DND-41 (cell line): ENCODE measurements around the gene TNXB.

Experiments
- ATAC-seq: fragments of 200-7000 bp; cut with Tn5 transposase; 3 replicates; pipeline ENCODE4 v1.9.1; 2021; ENCODE audit warnings: low read depth; ENCODE audit not compliant: insufficient read depth
- DNase-seq: peaks from one replicate; pipeline ENCODE4 v3.0.0-alpha.2; 2020
- H2AFZ ChIP-seq: 2 replicates; pipeline ENCODE4 v1.6.0; 2012; ENCODE audit warnings: low read depth, low read length
- H3K27ac ChIP-seq: 2 replicates; pipeline ENCODE4 v1.5.1; 2012; ENCODE audit warnings: low read length, inconsistent platforms
- H3K27me3 ChIP-seq: fragments of 200-600 bp; sonication (generic); 2 replicates; pipeline ENCODE4 v1.6.0; 2012; ENCODE audit warnings: low read length, mild to moderate bottlenecking, inconsistent platforms; ENCODE audit not compliant: insufficient read depth, poor library complexity
- H3K36me3 ChIP-seq: 2 replicates; pipeline ENCODE4 v1.5.1; 2012; ENCODE audit warnings: low read length, inconsistent platforms; ENCODE audit not compliant: insufficient read depth
- H3K4me1 ChIP-seq: 2 replicates; pipeline ENCODE4 v1.5.1; 2012; ENCODE audit warnings: mild to moderate bottlenecking, low read length; ENCODE audit not compliant: insufficient read depth
- H3K4me2 ChIP-seq: 2 replicates; pipeline ENCODE4 v1.6.0; 2012; ENCODE audit warnings: mild to moderate bottlenecking, moderate library complexity, low read length, inconsistent platforms; ENCODE audit not compliant: insufficient read depth
- H3K4me3 ChIP-seq, 2 experiments: fragments of 200-600 bp in 1 of 2; shearing (Covaris generic) in 1 of 2; 2 replicates each; pipeline ENCODE4 v1.5.1; 2012 to 2016; ENCODE audit warnings: inconsistent platforms in 2 of 2, low read length in 2 of 2, mild to moderate bottlenecking in 2 of 2, low read depth in 1 of 2, moderate library complexity in 1 of 2
- H3K79me2 ChIP-seq: 2 replicates; pipeline ENCODE4 v1.6.0; 2012; ENCODE audit warnings: low read length, inconsistent platforms; ENCODE audit not compliant: insufficient read depth
- H3K9ac ChIP-seq: 2 replicates; pipeline ENCODE4 v1.6.0; 2012; ENCODE audit warnings: low read depth, mild to moderate bottlenecking, inconsistent platforms, low read length, moderate library complexity
- H3K9me3 ChIP-seq: 2 replicates; pipeline ENCODE4 v1.5.1; 2012; ENCODE audit warnings: low read length, moderate library complexity, mild to moderate bottlenecking, inconsistent platforms; ENCODE audit not compliant: insufficient read depth, severe bottlenecking
- H4K20me1 ChIP-seq: 2 replicates; pipeline ENCODE4 v1.6.0; 2012; ENCODE audit warnings: low read length; ENCODE audit not compliant: insufficient read depth
- EZH2 ChIP-seq: IDR thresholded peaks from 3 replicates; pipeline ENCODE4 v1.6.1; 2012; ENCODE audit warnings: borderline replicate concordance, low read depth, mild to moderate bottlenecking, moderate library complexity, low read length, inconsistent platforms; ENCODE audit not compliant: severe bottlenecking
- TF ChIP-seq, protein P1 (sequence below): IDR thresholded peaks from 2 replicates; pipeline ENCODE4 v1.5.1; 2012; ENCODE audit warnings: borderline replicate concordance, low read length, moderate library complexity, mild to moderate bottlenecking; ENCODE audit not compliant: poor library complexity, severe bottlenecking; ENCODE audit errors: extremely low read depth

TNXB gene

DNA sequence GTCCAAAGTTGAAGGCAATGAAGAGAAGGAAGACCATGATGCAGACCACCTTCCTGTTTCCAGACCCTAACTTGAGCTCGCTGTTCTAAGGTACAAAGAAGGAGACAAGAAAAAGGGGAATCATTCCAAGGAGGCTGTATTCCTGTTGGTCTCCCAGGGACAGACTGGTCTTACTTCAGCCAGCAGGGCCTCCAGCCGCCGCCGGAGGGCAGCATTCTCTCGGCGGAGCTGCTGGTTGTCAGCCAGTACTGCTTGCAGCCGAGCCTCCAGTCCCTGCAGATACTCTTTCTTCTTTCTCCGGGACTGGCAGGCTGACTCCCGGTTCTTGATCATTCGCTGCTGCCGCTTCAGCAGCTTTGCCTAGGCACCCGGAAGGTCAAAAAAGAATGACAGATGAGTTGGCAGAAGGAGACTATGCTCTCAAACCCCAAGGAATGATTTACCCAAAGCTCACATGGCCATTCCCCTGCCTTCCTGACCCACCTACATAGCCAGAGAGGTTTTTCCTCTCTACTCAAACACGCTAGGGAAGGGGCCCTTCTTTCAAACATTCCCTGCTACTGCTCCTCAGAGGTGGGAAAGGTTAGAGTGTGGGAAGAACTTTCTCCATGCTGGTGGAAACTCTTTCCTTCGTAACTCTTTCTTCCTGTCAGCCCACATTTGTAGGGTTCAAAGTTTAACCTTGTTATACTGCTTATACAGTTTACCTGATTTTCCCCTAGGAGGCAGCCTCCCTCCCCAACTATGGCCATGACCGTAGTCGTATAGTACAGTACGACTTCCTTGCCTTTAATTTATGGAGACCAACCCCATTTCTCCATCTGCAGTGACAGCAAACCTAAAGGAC is 9.9 kb upstream of the TNXB start:
- no peak overlapping the region for H3K9ac ChIP-seq
- no peaks in the 10 kb centered on the region for H3K4me1 ChIP-seq
- no peaks in the 10 kb centered on the region for H3K27me3 ChIP-seq
- ATAC-seq (peak; percentile 83), DNase-seq (peak; percentile 60)
- no peaks in the 10 kb centered on the region for H3K79me2 ChIP-seq
- H2AFZ ChIP-seq, result no peak overlapping the region
- no peaks in the 10 kb centered on the region for H3K9me3 ChIP-seq
- TF ChIP-seq, protein P1, sequence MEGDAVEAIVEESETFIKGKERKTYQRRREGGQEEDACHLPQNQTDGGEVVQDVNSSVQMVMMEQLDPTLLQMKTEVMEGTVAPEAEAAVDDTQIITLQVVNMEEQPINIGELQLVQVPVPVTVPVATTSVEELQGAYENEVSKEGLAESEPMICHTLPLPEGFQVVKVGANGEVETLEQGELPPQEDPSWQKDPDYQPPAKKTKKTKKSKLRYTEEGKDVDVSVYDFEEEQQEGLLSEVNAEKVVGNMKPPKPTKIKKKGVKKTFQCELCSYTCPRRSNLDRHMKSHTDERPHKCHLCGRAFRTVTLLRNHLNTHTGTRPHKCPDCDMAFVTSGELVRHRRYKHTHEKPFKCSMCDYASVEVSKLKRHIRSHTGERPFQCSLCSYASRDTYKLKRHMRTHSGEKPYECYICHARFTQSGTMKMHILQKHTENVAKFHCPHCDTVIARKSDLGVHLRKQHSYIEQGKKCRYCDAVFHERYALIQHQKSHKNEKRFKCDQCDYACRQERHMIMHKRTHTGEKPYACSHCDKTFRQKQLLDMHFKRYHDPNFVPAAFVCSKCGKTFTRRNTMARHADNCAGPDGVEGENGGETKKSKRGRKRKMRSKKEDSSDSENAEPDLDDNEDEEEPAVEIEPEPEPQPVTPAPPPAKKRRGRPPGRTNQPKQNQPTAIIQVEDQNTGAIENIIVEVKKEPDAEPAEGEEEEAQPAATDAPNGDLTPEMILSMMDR, result peak; percentile 75
- TF ChIP-seq EZH2, result no peak
- peaks cover 72% of the 10 kb centered on the region for H3K36me3 ChIP-seq
- H3K4me3 ChIP-seq, result no peak overlapping the region
- no peak overlapping the region for H3K4me2 ChIP-seq
- H3K27ac ChIP-seq, result no peak overlapping the region
- H4K20me1 ChIP-seq, result 0 out of 2 replicates have a peak, but pooled peaks cover 2% of the 10 kb centered on the region

DNA sequence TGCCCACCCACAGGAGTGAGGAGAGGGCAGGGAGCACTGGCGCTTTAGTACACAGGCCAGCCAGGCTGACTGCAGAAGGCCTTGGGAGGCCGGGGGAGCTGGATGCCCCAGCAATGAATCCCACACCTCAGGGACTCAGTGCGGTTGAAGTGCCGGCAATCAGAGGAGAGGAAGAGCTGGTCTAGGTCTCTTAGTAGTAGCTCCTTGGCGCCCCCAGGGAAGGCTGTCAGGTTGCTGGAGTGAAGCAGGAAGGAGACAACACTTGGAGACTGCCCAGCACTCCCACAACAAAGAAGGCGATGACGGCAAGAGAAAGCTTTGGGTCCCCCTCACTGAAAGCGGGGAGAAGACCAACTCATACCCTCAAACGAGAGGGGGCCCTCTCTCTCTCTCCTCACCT is 8.3 kb upstream of the TNXB start:
- Histone ChIP-seq H3K9me3 (no peaks in the 10 kb centered on the region), H3K36me3 (peaks cover 63% of the 10 kb centered on the region), H3K4me2 (no peak overlapping the region), H2AFZ (no peak overlapping the region), H3K4me3 (no peak overlapping the region), H3K27ac (no peak overlapping the region), H3K27me3 (no peaks in the 10 kb centered on the region), H4K20me1 (0 out of 2 replicates have a peak, but pooled peaks cover 2% of the 10 kb centered on the region), H3K4me1 (no peaks in the 10 kb centered on the region), H3K9ac (no peak overlapping the region), H3K79me2 (no peaks in the 10 kb centered on the region)
- no peak for ATAC-seq
- TF ChIP-seq, protein P1, result no peak
- no peak for TF ChIP-seq EZH2
- DNase-seq, result no peak

DNA sequence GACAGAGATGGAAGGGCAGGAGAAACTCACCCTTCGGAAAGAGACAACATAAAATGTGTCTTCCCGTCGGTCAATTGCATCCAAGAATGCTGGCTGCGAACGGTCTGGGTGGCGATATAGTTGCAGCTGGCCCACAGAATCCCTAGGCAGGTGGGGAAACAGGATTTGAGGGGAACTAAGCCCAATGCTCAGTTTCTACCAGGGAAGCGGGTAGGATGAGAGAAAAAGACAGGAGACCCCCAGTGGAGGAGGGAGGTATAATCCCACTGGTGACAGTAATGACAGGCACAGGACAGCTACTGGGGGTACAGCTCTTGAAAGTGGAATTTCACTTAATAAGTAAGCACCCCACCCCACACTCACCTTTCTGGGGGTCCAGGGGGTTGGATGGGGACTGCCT is 7.5 kb upstream of the TNXB start:
- no peaks in the 10 kb centered on the region for H3K9me3 ChIP-seq
- DNase-seq, result peak; percentile 45
- no peak overlapping the region for H3K4me2 ChIP-seq
- no peak overlapping the region for H3K4me3 ChIP-seq
- H3K4me1 ChIP-seq, result no peaks in the 10 kb centered on the region
- H3K79me2 ChIP-seq, result no peaks in the 10 kb centered on the region
- peak; percentile 70; the same call in 2 of the 3 replicates for ATAC-seq
- no peak overlapping the region for H2AFZ ChIP-seq
- TF ChIP-seq EZH2, result no peak
- TF ChIP-seq, protein P1, result peak; percentile 71
- H3K27me3 ChIP-seq, result no peaks in the 10 kb centered on the region
- H3K9ac ChIP-seq, result no peak overlapping the region
- H3K27ac ChIP-seq, result no peak overlapping the region
- peaks cover 57% of the 10 kb centered on the region for H3K36me3 ChIP-seq
- 0 out of 2 replicates have a peak, but pooled peaks cover 2% of the 10 kb centered on the region for H4K20me1 ChIP-seq
